IPS-11a (cell line): ENCODE data around the gene HOXA9.

Experiments
- H3K4me3 ChIP-seq: one replicate; pipeline ENCODE4 v1.5.1; 2013; ENCODE audit warnings: low read depth, low read length, control low read depth

HOXA9 gene

DNA sequence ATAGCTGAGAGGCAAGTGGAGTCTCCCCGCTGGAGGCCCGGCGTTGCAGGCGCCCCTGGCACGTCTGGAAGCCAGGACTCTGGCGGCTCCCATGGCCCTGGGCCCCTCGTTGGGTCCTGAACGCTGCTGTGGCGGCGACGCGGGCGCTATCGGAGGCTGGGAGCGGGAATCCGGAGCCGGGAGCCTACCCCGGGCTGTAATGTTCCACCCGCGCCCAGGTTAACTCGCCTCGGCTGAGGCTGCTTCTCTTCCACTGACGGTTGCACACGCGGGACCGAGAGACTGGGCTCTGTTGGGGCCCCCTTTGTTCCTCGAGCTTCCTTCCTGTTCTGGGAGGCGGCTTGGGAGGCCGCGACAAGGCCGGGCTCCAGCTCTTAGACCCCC is 20.6 kb downstream of the HOXA9 start:
- H3K4me3 ChIP-seq = no peak overlapping the region

DNA sequence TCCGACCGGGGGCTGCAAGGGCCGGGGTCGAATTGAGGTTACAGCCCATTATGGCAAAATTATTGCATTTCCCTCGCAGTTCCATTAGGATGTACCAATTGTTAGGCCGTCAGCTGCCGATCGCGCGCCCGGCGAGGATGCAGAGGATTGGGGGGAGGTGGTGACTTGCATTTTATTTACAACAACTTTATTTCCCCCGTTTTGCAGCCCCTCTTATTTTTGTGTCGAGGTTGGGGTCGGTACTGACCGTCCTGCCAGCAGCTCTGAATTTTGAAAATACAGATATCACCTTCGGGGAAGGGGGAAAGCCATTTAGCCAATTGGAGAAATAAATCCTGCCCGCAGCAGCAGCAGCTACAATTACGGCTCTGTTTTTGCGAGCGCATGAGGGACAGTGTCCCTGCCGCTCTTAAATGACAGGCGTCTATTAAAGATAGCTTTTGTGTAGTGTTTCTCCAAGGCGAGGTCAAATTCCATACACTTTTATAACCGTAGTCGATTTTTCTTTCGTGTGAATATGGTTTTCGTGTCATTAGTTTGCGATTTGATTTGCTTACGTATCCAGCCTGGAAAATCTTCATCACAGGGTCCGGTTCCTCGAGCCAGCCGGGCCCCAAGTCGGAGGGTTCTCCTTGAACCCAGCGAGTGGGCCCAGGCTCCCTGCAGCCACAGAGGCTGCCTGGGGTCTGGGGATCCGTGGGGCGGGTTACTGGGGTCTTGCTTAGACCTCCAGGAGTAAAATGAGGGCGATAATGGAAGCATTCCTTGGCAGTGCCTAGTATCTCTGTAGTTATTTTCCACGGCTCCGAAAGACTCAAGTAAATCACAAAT is 21.2 kb downstream of the HOXA9 start:
- no peak overlapping the region for H3K4me3 ChIP-seq

DNA sequence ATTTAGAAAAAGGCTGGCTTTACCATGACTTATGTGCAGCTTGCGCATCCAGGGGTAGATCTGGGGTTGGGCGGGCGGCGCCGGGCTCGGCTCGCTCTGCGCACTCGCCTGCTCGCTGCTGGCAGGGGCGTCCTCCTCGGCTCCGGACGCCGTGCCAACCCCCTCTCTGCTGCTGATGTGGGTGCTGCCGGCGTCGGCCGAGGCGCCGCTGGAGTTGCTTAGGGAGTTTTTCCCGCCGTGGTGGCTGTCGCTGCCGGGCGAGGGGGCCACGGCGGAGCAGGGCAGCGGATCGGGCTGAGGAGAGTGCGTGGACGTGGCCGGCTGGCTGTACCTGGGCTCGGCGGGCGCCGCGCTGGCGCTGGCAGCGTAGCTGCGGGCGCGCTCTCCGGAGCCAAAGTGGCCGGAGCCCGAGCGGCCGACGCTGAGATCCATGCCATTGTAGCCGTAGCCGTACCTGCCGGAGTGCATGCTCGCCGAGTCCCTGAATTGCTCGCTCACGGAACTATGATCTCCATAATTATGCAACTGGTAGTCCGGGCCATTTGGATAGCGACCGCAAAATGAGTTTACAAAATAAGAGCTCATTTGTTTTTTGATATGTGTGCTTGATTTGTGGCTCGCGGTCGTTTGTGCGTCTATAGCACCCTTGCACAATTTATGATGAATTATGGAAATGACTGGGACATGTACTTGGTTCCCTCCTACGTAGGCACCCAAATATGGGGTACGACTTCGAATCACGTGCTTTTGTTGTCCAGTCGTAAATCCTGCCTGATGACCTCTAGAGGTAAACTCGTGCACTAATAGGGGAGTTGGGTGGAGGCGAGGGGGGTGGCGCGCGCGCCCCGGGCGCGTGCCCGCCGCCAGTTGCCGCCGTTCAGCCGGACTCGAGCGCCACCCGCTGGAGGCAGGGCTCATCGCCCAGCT is 22.1 kb downstream of the HOXA9 start, which contains the start of gene HOXA5:
Gene HOXA5, minus strand, starts transcription at position 659 of the 927 bp plus-strand sequence. Its CDS starts 74 bp downstream, at position 585.
- H3K4me3 ChIP-seq = peak within 1 kb of the TSS; percentile 13

- no peak overlapping the region for H3K4me3 ChIP-seq
These were observed 22.7 kb downstream of the HOXA9 start for GRCh38 chr7:27142580-27143022.

DNA sequence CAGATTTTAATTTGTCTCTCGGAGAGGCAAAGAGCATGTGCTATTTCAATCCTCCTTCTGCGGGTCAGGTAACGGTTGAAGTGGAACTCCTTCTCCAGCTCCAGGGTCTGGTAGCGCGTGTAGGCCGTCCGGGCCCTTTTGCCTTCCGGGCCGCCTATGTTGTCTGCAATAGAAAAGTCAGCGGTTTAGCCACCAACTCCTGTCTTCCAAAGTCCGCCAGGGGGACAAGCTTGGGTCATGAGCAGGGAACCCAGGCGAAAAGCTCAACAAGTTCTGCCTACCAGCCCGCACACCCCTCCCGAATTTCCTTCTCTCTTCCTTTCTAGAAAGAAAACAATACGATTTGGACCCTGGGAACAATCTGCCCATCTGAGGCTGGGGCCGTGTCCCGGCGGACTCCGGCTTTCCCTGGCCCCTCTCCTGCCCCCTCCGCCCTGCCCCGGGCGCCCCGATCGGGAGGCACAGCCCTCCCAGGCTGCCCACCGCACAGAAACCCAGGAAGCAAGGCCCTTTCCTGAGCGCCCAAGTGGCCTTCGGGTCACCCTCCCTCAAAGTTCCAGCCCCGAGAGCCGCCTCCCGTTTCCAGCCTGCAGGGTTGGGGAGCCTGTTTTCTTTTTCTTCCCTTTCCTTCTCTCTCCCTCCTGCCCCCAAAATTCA is 23.3 kb downstream of the HOXA9 start:
- H3K4me3 ChIP-seq = no peak overlapping the region

DNA sequence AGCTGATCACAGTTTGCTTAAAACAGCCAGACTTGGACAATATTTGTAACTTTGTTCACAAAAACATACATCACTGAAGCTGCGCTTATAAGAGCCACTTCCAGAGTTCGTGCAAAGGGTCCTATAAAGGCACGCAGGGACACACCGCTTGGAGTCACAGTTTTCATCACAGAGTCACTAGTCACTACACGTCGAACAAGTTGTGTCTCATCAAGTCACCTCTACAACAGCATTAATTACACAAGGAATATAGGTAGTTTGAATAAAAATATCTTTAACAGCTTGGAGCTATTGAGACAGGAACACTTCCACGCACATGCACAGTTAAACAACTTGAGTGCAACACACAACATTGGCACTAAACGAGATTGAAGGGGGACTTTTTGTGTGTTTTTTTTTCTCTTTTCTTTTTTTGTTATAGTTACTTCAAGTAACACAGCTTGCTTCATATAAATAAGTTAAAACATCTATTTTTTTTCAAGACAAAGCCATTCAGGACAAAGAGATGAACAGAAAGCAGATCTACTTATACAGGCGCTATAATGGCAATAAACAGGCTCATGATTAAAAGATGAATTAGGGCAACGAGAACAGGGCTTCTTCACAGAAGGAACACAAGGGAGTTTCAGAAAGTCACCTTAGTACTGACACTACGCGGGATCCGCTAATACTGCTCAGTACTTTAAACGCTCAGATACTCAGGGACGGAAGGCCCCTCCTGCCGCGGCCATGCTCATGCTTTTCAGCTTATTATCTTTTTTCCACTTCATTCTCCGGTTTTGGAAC is 24.0 kb downstream of the HOXA9 start:
- H3K4me3 ChIP-seq = no peak overlapping the region

DNA sequence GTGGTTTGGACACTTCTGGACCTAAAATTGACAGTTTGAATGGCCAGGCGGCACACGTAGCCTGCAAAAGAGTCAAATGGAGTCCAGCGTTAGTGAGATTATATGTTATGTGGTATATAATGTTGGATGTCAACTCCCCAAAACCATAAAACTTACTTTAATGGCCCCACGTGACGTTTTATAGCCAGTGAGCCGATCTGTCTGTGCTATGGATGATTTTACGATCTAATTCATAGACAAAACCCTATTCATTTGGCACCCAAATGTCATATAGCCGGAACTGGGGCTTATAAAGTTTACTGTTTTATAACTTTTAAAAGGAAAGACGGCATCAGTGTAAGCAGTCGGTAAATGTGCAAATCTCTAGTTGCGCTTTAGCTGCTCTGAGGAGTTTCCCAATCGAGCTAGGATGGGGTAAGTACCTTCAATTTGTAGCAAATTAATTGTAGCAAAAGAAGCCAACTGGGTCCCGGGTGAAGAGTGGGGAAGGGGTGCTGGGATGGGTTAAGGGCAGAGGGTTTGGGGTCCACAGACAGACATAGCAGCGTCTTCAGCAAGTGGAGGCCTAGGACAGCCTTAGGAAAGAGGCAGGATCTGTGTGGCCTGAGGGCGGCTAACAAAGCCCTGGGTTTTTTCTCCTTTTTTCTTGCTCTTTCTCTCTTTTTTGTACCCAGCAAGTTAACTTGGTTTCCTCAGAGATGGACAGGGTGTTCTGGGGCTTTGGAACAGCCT is 25.0 kb downstream of the HOXA9 start:
- H3K4me3 ChIP-seq = no peak overlapping the region

DNA sequence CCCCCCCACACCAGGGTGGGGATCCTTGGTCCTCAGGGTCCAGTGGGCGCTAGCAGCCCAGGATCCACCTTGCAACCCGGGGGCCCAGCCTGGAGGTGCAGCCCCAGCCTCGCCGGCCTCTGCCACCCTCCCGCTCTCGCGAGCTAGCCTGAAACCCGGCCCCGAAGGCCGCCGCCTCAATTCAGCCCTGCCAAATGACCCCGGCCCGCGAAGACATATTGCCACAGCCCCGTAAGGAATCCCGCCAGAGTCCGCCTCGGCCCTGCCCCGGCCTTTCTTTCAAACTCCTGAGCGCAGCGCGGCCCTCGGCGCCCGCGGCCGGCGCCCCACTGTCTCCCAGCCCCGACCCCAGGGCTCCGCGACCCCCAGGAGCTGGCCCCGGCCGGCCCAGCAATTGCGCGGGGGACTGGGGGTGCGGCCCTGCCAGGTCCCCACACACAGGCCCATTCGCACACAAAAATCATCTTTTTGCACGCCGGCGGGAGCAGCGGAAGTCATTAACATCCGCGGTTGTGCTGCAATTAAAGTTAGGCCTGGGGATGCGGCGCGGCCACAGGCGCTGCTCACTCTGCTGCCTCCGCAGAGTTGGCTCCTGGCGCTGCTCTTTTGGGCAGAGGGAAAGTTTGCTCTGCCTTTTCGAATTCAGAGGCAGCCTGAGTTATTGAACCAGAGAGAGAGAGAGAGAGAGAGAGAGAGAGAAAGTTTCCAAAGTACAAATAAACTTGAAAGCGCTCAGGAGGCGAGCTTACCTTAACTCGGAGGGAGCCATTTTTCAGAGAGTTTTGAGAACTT is 25.8 kb downstream of the HOXA9 start:
- no peak overlapping the region for H3K4me3 ChIP-seq

DNA sequence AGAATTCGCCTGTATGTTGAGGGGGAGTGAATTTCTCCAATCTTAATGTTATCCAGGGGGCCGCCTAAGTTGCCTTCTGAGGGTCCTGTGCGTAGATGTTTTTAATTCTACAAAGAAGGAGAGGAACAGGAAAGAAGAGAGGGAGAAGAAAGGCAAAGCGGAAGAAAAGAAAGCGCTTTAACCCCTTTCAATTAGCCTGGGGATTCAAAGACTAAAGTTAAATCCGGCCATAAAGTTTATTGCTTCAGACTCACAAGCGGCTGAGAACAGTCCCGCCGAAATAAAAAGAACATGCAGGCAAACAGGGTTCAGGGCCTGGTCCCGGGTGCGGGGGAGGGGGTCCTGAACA is 26.4 kb downstream of the HOXA9 start:
- H3K4me3 ChIP-seq = no peak overlapping the region

- H3K4me3 ChIP-seq = no peak overlapping the region
These were observed 26.9 kb downstream of the HOXA9 start for GRCh38 chr7:27138472-27138871.

- no peak overlapping the region for H3K4me3 ChIP-seq
These were observed 27.6 kb downstream of the HOXA9 start for GRCh38 chr7:27137640-27138315.

DNA sequence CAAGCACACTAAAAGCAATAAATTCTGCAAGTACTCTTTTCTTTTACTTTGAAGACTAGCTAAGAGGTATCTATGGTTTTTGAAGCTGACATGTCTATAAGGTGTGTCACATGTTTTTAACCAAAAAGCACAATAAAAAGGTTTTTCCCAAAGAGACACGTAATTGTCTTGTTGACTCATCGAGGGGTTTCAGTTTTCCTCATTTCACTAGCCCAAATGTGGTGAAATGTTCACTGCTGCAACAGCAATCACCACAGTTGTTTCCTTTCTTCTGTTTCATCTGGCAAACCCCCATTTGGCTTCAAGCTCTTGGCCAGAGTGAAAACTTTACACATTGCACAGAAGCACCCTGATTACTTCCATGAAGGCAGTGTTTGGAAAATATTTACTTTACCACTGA is 30.9 kb downstream of the HOXA9 start:
- H3K4me3 ChIP-seq = no peak overlapping the region

GRCh38 chr7:27133409-27134231 is 31.7 kb downstream of the HOXA9 start:
- H3K4me3 ChIP-seq = no peak overlapping the region

DNA sequence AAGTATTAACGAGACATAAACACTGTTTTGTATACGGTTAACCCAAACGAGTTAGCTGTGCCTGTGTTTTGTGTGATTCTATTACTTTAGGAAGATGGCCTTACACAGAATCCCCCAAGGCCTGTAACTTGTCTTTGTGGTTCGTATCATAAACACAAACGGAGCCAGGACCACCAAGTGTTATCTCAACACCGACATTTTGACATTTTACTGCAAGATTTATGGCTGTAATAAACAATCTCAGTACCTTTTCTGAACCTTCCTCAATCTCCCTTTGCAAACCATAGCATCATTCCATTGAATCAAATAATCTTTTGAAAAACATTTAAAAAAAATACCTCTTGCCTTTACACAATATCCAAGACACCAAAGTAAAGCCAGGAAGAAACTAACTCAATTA is 32.4 kb downstream of the HOXA9 start:
- H3K4me3 ChIP-seq = no peak overlapping the region

GRCh38 chr7:27132214-27132613 is 33.1 kb downstream of the HOXA9 start:
- no peak overlapping the region for H3K4me3 ChIP-seq

GRCh38 chr7:27131390-27131819 is 33.9 kb downstream of the HOXA9 start:
- H3K4me3 ChIP-seq = no peak overlapping the region

- peak within 1 kb of the TSS; percentile 13 for H3K4me3 ChIP-seq
These were observed 34.6 kb downstream of the HOXA9 start, which contains the start of gene HOXA4 for GRCh38 chr7:27130540-27131389. TSS of gene HOXA4 (minus strand) at chr7:27130757. CDS start at chr7:27130733, 24 bp downstream.
